ENCODE results near the gene USP31. TPM values are rescaled to one million over a fixed set of nuclear protein-coding genes. Genes with fewer than 3 reads are reported as not detected.

The USP31 gene
- total RNA-seq, 2 experiments from 2014 or later, result 1.6 to 1.7 TPM

GRCh38 chr16:23048164-23048563 lies 101.1 kb downstream of the USP31 start:
- H3K9me3 Mint-ChIP-seq, result peaks cover 7% of the 10 kb centered on the region
- H3K36me3 ChIP-seq (ENCODE audit: insufficient read depth, low read length), result no peaks in the 10 kb centered on the region
- ATAC-seq (ENCODE audit: poor library complexity), result no peak
- no peak overlapping the region for H3K27ac ChIP-seq (ENCODE audit: low read depth in 1 of 2, low read length in 2 of 2)
- H3K9me3 ChIP-seq (ENCODE audit: control insufficient read depth in 1 of 2, insufficient read depth in 1 of 2, low read length in 2 of 2), result peaks cover 0 to 7% of the 10 kb centered on the region in 2 experiments
- no peak overlapping the region for H3K27ac Mint-ChIP-seq
- intact Hi-C loops (cut with DNase I, micrococcal nuclease), result no loop called here
- peaks cover 18 to 21% of the 10 kb centered on the region in 2 experiments for H3K27me3 ChIP-seq (ENCODE audit: control insufficient read depth in 1 of 2, insufficient read depth in 2 of 2, low read length in 2 of 2)
- DNase-seq, result no peak
- no peak overlapping the region for H3K4me3 Mint-ChIP-seq
- no peak overlapping the region for H3K4me3 ChIP-seq (ENCODE audit: low read length)
- ChIA-PET CTCF (no interaction called here), POLR2A (no interaction called here)
- no peak for TF ChIP-seq CTCF (IDR thresholded peaks at IDR 0.05)
- H3K27me3 Mint-ChIP-seq, result peaks cover 63% of the 10 kb centered on the region
- no peaks in the 10 kb centered on the region for H3K4me1 Mint-ChIP-seq (ENCODE audit: low read depth)
- no peaks in the 10 kb centered on the region for H3K36me3 Mint-ChIP-seq (ENCODE audit: low read depth)
- no peaks in the 10 kb centered on the region for H3K4me1 ChIP-seq (ENCODE audit: insufficient read depth, low read length)

GRCh38 chr16:23045025-23045424 lies 104.2 kb downstream of the USP31 start:
- no peak for TF ChIP-seq CTCF (IDR thresholded peaks at IDR 0.05)
- Mint-ChIP-seq H3K4me1 (ENCODE audit: low read depth) (no peaks in the 10 kb centered on the region), H3K27me3 (peaks cover 39% of the 10 kb centered on the region), H3K4me3 (no peak overlapping the region), H3K9me3 (peaks cover 7% of the 10 kb centered on the region), H3K27ac (no peak overlapping the region), H3K36me3 (ENCODE audit: low read depth) (no peaks in the 10 kb centered on the region)
- POLR2A ChIA-PET, result no interaction called here
- H3K4me1 ChIP-seq (ENCODE audit: insufficient read depth, low read length), result no peaks in the 10 kb centered on the region
- H3K36me3 ChIP-seq (ENCODE audit: insufficient read depth, low read length), result no peaks in the 10 kb centered on the region
- peaks cover 0 to 7% of the 10 kb centered on the region in 2 experiments for H3K9me3 ChIP-seq (ENCODE audit: control insufficient read depth in 1 of 2, insufficient read depth in 1 of 2, low read length in 2 of 2)
- H3K27me3 ChIP-seq (ENCODE audit: control insufficient read depth in 1 of 2, insufficient read depth in 2 of 2, low read length in 2 of 2), result peaks cover 3 to 11% of the 10 kb centered on the region in 2 experiments
- CTCF ChIA-PET, result no interaction called here
- no peak for DNase-seq
- ATAC-seq (ENCODE audit: poor library complexity), result no peak
- no peak overlapping the region for H3K27ac ChIP-seq (ENCODE audit: low read depth in 1 of 2, low read length in 2 of 2)
- H3K4me3 ChIP-seq (ENCODE audit: low read length), result no peak overlapping the region
- intact Hi-C loops (cut with DNase I, micrococcal nuclease), result no loop called here

- H3K36me3 Mint-ChIP-seq (ENCODE audit: low read depth), result no peaks in the 10 kb centered on the region
- no peak for ATAC-seq (ENCODE audit: poor library complexity)
- Histone ChIP-seq H3K4me1 (ENCODE audit: insufficient read depth, low read length) (no peaks in the 10 kb centered on the region), H3K27me3 (ENCODE audit: control insufficient read depth in 1 of 2, insufficient read depth in 2 of 2, low read length in 2 of 2) (no peaks in the 10 kb centered on the region), H3K4me3 (ENCODE audit: low read length) (no peak overlapping the region), H3K36me3 (ENCODE audit: insufficient read depth, low read length) (no peaks in the 10 kb centered on the region), H3K27ac (ENCODE audit: low read depth in 1 of 2, low read length in 2 of 2) (no peak overlapping the region), H3K9me3 (ENCODE audit: control insufficient read depth in 1 of 2, insufficient read depth in 1 of 2, low read length in 2 of 2) (peaks cover 0 to 7% of the 10 kb centered on the region in 2 experiments)
- CTCF ChIA-PET, result no interaction called here
- POLR2A ChIA-PET, result no interaction called here
- no peak for DNase-seq
- H3K4me3 Mint-ChIP-seq, result no peak overlapping the region
- H3K27ac Mint-ChIP-seq, result no peak overlapping the region
- peaks cover 24% of the 10 kb centered on the region for H3K27me3 Mint-ChIP-seq
- intact Hi-C loops (cut with DNase I, micrococcal nuclease), result no loop called here
- H3K4me1 Mint-ChIP-seq (ENCODE audit: low read depth), result no peaks in the 10 kb centered on the region
- peaks cover 7% of the 10 kb centered on the region for H3K9me3 Mint-ChIP-seq
- TF ChIP-seq CTCF (IDR thresholded peaks at IDR 0.05), result no peak
Measured at GRCh38 chr16:23040246-23040645, 109.0 kb downstream of the USP31 start.

Data from CD4-positive, alpha-beta T cell (primary cell).